Loucy (cell line): ENCODE results near the gene ZNF516.

Experiments
- CTCF ChIP-seq: fragments of 200-600 bp; sonication (generic); conservative IDR thresholded peaks from 2 replicates; pipeline ENCODE4 v1.5.1; 2014; ENCODE audit warnings: mild to moderate bottlenecking, antibody characterized with exemption, low read length
- EZH2phosphoT487 ChIP-seq: fragments of 200-600 bp; IDR thresholded peaks from 2 replicates; pipeline ENCODE4 v1.6.1; 2018; ENCODE audit warnings: antibody characterized with exemption, mild to moderate bottlenecking, moderate library complexity, borderline replicate concordance

- no peak for TF ChIP-seq CTCF
- no peak for TF ChIP-seq EZH2phosphoT487
Observed at GRCh38 chr18:76446321-76447257, 48.5 kb downstream of the ZNF516 start.
